COR-L47 (cell line): ENCODE results near the gene FCGR1A.
"Not testable (repeated sequence)": the region's sequence is repeated elsewhere in the genome, so short reads cannot be mapped to it uniquely, and the experiment has no call there.

ENCODE experiments used
- DNase-seq: peaks from one replicate; lab custom pipeline; 2025; lab: John Stamatoyannopoulos, UW

Gene FCGR1A

GRCh38 chr1:149782600-149782999 lies at the start of gene FCGR1A:
TSS of gene FCGR1A (plus strand) at chr1:149782694. CDS start at chr1:149782744, 50 bp downstream.
- not testable (repeated sequence) for DNase-seq

DNA sequence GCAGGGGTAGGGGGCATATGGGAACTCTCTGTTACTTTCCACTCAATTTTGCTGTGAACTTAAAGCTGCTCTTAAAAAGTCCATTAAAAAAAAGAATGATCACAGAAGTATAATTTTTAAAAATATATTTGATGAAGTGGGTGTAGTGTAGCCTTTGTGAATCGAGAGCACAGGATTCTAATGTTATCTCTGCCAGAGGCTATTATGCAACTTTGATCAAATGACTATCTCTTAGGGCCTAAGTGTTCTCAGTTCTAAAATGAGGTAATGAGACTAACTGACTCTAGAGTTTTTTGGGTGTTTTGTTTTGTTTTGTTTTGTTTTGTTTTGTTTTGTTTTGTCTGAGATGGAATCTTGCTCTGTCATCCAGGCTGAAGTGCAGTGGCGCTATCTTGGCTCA lies 49.7 kb upstream of the FCGR1A start:
- not testable (repeated sequence) for DNase-seq

DNA sequence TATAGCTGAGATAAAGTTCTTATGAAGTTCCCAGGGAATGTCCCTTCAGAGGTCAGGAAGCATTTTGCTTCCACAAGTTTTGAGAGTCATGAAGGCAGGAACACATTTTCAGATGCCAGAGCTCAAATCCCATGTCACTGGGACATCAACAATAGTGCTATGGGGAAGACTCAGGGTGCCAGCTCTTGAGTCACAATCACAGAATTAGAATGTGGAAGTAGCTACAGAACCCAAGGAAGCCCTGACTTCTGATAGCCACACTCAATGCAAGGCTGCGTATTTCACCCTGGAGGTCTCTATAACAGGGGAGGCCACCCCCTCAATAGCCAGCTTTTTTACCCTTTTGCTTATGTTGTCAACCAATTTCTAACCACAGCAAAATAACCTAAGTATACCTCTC lies 47.8 kb upstream of the FCGR1A start:
- DNase-seq, result not testable (repeated sequence)

GRCh38 chr1:149740148-149740581 lies 42.3 kb upstream of the FCGR1A start:
- not testable (repeated sequence) for DNase-seq

GRCh38 chr1:149740590-149741230 lies 41.8 kb upstream of the FCGR1A start:
- DNase-seq, result not testable (repeated sequence)

GRCh38 chr1:149741914-149742313 lies 40.6 kb upstream of the FCGR1A start:
- not testable (repeated sequence) for DNase-seq

DNA sequence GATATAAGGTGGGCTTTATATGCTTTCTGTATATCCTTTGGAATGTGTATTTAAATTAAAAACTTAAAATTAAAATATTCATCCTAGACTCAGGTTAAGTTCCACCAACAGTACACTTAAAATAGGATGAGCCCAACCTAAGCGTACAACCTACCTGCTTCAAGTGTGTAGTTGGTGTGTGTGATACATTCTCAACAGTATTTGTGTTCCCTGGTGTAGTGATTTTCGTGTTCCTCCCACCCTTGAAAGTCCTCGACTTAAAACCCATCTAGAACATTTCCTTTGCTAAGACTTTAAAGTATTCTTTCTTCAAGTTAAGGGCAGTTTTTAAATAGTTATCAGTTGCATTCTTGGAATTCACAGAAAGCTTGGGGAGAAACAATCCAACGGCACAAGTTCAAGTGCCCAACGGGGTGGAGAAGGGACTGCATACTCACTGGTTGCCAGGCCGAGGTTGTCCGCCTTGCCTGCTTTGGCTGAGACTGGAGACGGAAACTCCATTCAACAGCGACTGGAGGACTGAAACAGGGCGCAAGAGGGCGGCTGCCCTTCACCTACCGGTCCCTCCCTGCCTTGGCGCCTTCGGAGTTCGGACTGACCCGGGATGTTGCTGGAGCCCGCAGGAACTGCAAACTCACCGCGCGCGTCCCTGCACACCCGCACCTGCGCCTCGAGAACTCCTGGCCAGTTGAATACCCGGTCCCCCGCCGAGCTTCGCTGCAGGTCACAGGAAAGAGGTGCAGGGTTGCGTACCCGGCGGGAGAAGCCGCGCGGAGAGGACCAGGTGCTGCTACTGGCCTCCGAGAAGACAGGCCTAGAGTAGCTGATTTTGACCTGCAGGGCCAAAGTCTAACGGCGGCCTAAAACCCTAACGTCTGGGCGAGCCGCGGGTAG lies 35.8 kb upstream of the FCGR1A start:
- not testable (repeated sequence) for DNase-seq

DNA sequence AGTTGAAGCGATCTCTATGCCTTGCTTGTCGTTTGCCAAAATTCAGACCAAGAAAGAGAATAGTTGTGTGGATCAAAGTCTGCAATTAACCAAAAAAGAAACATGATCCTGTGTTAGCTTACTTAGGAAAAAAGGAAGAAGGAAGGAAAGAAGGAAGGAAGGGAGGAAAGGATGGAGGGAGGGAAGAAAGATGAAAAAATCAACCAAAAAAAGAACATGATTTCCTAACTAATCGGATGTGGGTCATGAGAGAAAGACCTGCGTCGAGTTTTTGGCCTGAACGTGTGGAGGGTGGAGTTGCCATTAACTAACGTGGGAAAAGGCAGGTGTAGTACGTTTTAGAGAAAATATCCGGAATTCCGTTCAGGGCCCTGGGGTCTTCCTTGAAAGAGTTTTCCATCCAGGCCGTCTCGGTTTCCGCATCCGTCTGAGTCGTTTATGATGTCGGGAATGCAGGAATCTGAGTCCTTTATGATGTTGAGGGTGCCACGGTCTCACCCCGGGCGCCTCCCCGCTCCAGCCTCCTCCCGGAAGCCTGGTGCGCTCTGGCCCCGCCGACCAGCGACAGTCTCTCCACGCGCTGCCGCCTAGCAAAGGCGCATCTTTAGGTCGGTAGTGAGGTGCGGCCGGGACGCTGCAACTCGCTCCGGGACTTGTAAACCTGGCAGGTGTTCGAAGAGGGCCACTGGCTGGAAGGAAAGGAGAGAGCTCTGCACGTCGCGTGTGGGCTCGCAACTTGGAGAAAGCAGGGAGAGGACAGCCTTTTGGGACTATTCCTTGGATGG lies 34.9 kb upstream of the FCGR1A start:
- not testable (repeated sequence) for DNase-seq

DNA sequence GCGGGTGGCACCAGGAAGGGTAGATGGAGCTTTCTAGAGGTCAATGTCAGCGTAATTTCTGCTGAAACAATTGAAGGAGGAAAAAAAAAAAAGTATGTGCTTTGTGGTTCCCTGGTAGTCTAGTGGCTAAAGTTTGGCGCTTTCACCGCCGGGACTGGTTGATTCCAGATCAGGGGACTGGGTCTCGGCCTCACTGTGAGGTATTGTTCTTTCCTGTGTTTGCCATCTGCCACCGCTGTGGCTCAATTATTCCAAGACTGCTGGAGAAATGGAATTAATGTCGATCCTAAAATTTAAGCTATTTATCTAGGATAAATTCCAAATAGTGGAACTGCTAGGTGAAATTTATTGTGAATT lies 34.4 kb upstream of the FCGR1A start:
- DNase-seq, result not testable (repeated sequence)

DNA sequence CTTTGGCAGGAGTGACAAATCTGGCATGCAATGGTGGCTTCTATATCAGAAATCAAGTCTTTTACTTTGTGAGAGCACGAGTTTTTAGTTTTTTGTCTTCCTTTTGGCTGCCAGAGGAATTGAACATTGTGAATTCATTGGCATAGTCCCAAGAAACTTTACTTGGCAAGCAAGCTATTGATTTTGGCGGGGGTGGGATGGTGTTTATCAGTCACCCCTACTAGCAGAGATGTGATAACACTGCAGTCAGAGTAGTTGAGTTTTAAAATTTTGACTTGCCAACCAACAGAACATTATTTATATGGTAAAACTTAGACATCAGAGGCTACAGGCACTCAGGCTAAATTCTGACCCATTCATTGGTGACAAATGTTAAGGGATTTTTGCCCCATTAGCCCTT lies 31.9 kb upstream of the FCGR1A start:
- not testable (repeated sequence) for DNase-seq

- not testable (repeated sequence) for DNase-seq
These were observed 30.3 kb upstream of the FCGR1A start for GRCh38 chr1:149752186-149752585.

GRCh38 chr1:149753466-149753865 lies 29.0 kb upstream of the FCGR1A start:
- DNase-seq, result not testable (repeated sequence)

DNA sequence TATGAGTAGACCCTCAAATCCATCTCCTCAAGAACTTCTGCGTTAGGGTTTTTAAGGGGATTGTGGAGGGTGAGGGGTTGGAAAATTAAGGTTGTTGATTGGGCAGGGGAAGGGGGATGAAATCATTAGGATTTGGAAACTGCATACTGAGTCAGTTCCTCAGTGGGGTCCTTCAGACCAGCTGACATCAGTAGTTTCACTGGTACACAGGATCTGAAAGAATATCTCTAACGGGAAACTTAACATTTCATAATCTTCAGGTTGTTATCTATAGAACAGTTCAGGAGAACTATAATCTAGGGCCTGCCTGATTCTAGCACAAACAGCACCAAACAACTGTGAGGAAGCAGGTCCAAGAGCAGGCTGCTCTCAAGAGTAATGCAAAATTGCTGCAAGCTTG lies 27.2 kb upstream of the FCGR1A start:
- not testable (repeated sequence) for DNase-seq

DNA sequence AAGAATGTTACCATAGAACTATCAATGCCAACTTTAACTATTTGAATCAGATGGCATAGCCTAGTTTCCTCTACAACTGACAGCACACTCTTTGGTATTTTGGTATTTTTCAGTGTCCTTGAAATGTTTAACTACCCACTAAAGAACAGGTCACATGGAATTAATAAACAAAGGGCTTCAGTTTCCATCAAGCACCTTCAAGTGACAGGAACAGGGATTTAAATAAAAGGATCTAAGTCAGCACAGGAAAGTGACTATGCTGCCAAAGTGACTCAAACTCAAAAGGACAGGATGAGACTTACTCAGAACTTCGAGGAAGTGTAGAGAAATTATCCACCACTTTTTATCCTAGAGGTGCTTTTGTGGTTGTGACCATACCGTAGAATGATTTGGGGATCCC lies 20.2 kb upstream of the FCGR1A start:
- not testable (repeated sequence) for DNase-seq

GRCh38 chr1:149764087-149764800 lies 18.2 kb upstream of the FCGR1A start:
- not testable (repeated sequence) for DNase-seq

- DNase-seq, result not testable (repeated sequence)
These were observed 16.3 kb upstream of the FCGR1A start for GRCh38 chr1:149766241-149766640.

- DNase-seq, result not testable (repeated sequence)
These were observed 13.3 kb upstream of the FCGR1A start for GRCh38 chr1:149769216-149769615.

GRCh38 chr1:149770661-149771060 lies 11.8 kb upstream of the FCGR1A start:
- not testable (repeated sequence) for DNase-seq

DNA sequence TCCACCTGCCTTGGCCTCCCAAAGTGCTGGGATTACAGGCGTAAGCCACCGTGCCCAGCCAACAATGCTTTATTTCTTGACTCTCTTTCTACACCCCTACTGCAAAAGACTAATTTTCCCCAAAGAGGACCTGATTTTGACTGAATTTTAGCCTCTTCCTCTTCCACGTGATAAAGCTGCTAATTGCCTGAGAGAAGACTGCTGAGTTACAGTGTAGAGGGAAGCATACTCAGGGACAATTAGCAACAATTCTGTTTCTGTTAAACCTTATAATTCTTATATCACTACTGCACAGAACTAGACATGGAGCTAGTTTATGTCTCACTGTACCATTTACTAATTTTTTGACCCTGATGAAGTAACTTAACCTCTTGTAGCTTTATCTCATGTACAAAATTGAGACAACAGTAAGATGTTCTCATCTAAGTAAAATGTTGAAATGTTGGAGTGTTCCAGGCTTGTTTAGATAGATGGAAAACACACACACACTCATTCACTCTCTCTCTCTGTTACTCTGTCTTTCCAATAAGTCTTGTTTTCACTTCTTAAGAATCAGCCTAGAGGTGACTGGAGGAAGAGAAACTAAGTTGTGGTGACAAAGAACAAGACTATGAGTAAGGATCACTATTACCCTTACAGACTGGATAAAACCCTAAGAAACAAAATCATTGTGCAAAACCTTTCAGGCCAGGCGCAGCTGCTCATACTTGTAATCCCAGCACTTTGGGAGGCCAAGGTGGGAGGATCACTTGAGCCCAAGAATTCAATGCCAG lies 10.7 kb upstream of the FCGR1A start:
- not testable (repeated sequence) for DNase-seq

- not testable (repeated sequence) for DNase-seq
These were observed 6.9 kb upstream of the FCGR1A start for GRCh38 chr1:149775510-149776147.
